Esophagus squamous epithelium (tissue), 4 donors: ENCODE results near the gene CHAMP1.

Experiments used
- CTCF ChIP-seq, 6 experiments: fragments of 450-650 bp in 4 of 6; fragments of 200-600 bp in 2 of 6; sonication (generic) in 2 of 6; IDR thresholded peaks; one replicate each; pipeline ENCODE4 v1.5.1; 2016 to 2019; ENCODE audit warnings: antibody characterized with exemption in 6 of 6, mild to moderate bottlenecking in 4 of 6, moderate library complexity in 4 of 6
- POLR2A ChIP-seq, 4 donors: fragments of 450-650 bp; IDR thresholded peaks; one replicate each; pipeline ENCODE4 v1.6.1; 2017; ENCODE audit warnings: antibody characterized with exemption in 4 of 4, mild to moderate bottlenecking in 4 of 4, moderate library complexity in 3 of 4

GRCh38 chr13:114288157-114288591, 26.1 kb upstream of the CHAMP1 start:
- no peak for TF ChIP-seq POLR2A (IDR thresholded peaks at IDR 0.05)
- no peak for TF ChIP-seq CTCF (IDR thresholded peaks at IDR 0.05)
